A673 (cell line): ENCODE results near the gene MFRP. TPM values are rescaled to one million over a fixed set of nuclear protein-coding genes. Genes with fewer than 3 reads are reported as not detected.

ENCODE experiments used
- BruUV-seq: library from RNA; stranded (reverse); fragments of 400-500 nt; replicated peaks from 2 replicates; lab custom pipeline; 2021; lab: Mats Ljungman, UMichigan
- CTCF ChIA-PET: fragments of 300-600 bp; sonication (Branson Sonifier 250); formaldehyde crosslinking; loops from one replicate; lab custom pipeline; 2022; ENCODE audit warnings: antibody characterized with exemption; lab: Charles Lee
- POLR2A ChIA-PET: fragments of 300-600 bp; sonication (Branson Sonifier 250); formaldehyde crosslinking; loops from one replicate; lab custom pipeline; 2022; ENCODE audit warnings: antibody characterized with exemption; ENCODE audit not compliant: low non-redundant PET; lab: Charles Lee
- DNase-seq: peaks from one replicate; pipeline ENCODE4 v3.0.0-alpha.2; 2015; ENCODE audit warnings: low spot score
- H3K27ac ChIP-seq: fragments of 200-600 bp; sonication (generic); 2 replicates; pipeline ENCODE4 v1.5.1; 2016; ENCODE audit warnings: mixed run types, low read depth, mild to moderate bottlenecking, mixed read lengths, antibody characterized with exemption, low read length; ENCODE audit not compliant: poor library complexity, severe bottlenecking
- H3K27me3 ChIP-seq: fragments of 200-600 bp; sonication (generic); replicated peaks from 2 replicates; pipeline ENCODE4 v1.6.1; 2017; ENCODE audit warnings: mixed run types, low read depth, mild to moderate bottlenecking, mixed read lengths, antibody characterized with exemption, low read length; ENCODE audit not compliant: insufficient read depth, poor library complexity
- H3K36me3 ChIP-seq: fragments of 200-600 bp; sonication (generic); 2 replicates; pipeline ENCODE4 v1.6.1; 2016; ENCODE audit warnings: mixed run types, mild to moderate bottlenecking, mixed read lengths, antibody characterized with exemption, low read length; ENCODE audit not compliant: insufficient read depth, poor library complexity, severe bottlenecking
- H3K4me1 ChIP-seq: fragments of 200-600 bp; sonication (generic); 2 replicates; pipeline ENCODE4 v1.6.1; 2017; ENCODE audit warnings: mixed run types, mild to moderate bottlenecking, mixed read lengths, antibody characterized with exemption, low read length; ENCODE audit not compliant: insufficient read depth, poor library complexity, severe bottlenecking
- H3K4me3 ChIP-seq: fragments of 200-600 bp; sonication (generic); 2 replicates; pipeline ENCODE4 v1.5.1; 2016; ENCODE audit warnings: low read depth, mixed run types, mild to moderate bottlenecking, mixed read lengths, low read length; ENCODE audit not compliant: poor library complexity, severe bottlenecking
- H3K9me3 ChIP-seq: fragments of 200-600 bp; sonication (generic); 2 replicates; pipeline ENCODE4 v1.6.1; 2016; ENCODE audit warnings: mixed run types, low read depth, mild to moderate bottlenecking, mixed read lengths, antibody characterized with exemption, low read length; ENCODE audit not compliant: poor library complexity, severe bottlenecking
- CTCF ChIP-seq: fragments of 300-800, 200-600 bp; sonication (generic); conservative IDR thresholded peaks from 2 replicates; pipeline ENCODE4 v1.5.1; 2017; ENCODE audit warnings: low read depth, mild to moderate bottlenecking, antibody characterized with exemption, low read length, moderate library complexity, mixed read lengths
- EZH2 ChIP-seq: fragments of 200-600 bp; sonication (generic); IDR thresholded peaks from 2 replicates; pipeline ENCODE4 v1.6.1; 2017; ENCODE audit warnings: borderline replicate concordance, low read depth, mild to moderate bottlenecking, mixed read lengths, antibody characterized with exemption, low read length; ENCODE audit not compliant: poor library complexity, severe bottlenecking
- intact Hi-C: fragments of 100-400 bp; cut with micrococcal nuclease; formaldehyde crosslinking; loops from one replicate; pipeline ENCODE4 v1.10.0; 2022; ENCODE audit not compliant: unreplicated experiment
- total RNA-seq: library from RNA; stranded (reverse); gene quantifications from 2 replicates; pipeline ENCODE4 v1.2.3, GENCODE V29; 2021

The MFRP gene
- total RNA-seq, 1 experiment from 2014 or later = not detected

GRCh38 chr11:119335655-119336543, 10.6 kb downstream of the MFRP start:
- Histone ChIP-seq H3K4me1 (peaks cover 49% of the 10 kb centered on the region), H3K36me3 (peaks cover 12% of the 10 kb centered on the region)
- intact Hi-C loops = loop anchor here (5.0 to 10.0 kb wide), 2 partner anchors 46 to 431 kb away; partner anchors contain the start of gene USP2

GRCh38 chr11:119335091-119335654, 11.3 kb downstream of the MFRP start:
- peak overlapping the region; percentile 91 for H3K27ac ChIP-seq
- intact Hi-C loops = loop anchor here (5.0 to 10.0 kb wide), 2 partner anchors 47 to 430 kb away; partner anchors contain the start of gene USP2
- H3K4me1 ChIP-seq = peaks cover 48% of the 10 kb centered on the region
- ChIA-PET POLR2A (no interaction called here), CTCF (interaction anchor here (0.6 kb wide), 1 partner anchor 1000 kb away, joined by 5 read pairs; no protein-coding TSS in a partner anchor)
- peaks cover 12% of the 10 kb centered on the region for H3K36me3 ChIP-seq
- peaks cover 3% of the 10 kb centered on the region for H3K27me3 ChIP-seq
- TF ChIP-seq CTCF (no peak), EZH2 (no peak)
- H3K4me3 ChIP-seq = peak overlapping the region; percentile 76
- no peaks in the 10 kb centered on the region for H3K9me3 ChIP-seq
- no peak for DNase-seq
- BruUV-seq = no TSS peak

More at GRCh38 chr11:119335655-119336543, 10.6 kb downstream of the MFRP start:
- ChIA-PET CTCF (no interaction called here), POLR2A (no interaction called here)
- Histone ChIP-seq H3K4me3 (peak overlapping the region; percentile 76), H3K9me3 (no peaks in the 10 kb centered on the region), H3K27me3 (peaks cover 10% of the 10 kb centered on the region), H3K27ac (peak overlapping the region; percentile 91)
- DNase-seq = no peak
- TF ChIP-seq CTCF = no peak
- TF ChIP-seq EZH2 = no peak
- no TSS peak for BruUV-seq

- peaks cover 39% of the 10 kb centered on the region for H3K4me1 ChIP-seq
- H3K4me3 ChIP-seq = peak within 1 kb of the TSS; percentile 76
- H3K36me3 ChIP-seq = peaks cover 12% of the 10 kb centered on the region
- intact Hi-C loops = loop anchor here (10.0 kb wide), 1 partner anchor 430 kb away; no protein-coding TSS in a partner anchor
- BruUV-seq = TSS peak; percentile 69
- H3K9me3 ChIP-seq = no peaks in the 10 kb centered on the region
- ChIA-PET POLR2A (interaction anchor here (0.6 to 1.0 kb wide), 3 partner anchors 12 to 30 kb away, joined by 3 to 4 read pairs (median 3); no protein-coding TSS in a partner anchor), CTCF (interaction anchor here (0.6 to 1.3 kb wide), 2 partner anchors 22 to 1001 kb away, joined by 5 to 9 read pairs; no protein-coding TSS in a partner anchor)
- TF ChIP-seq EZH2 (no peak), CTCF (no peak)
- H3K27me3 ChIP-seq = no peaks in the 10 kb centered on the region
- peak within 1 kb of the TSS; percentile 91 for H3K27ac ChIP-seq
- DNase-seq = peak; percentile 100
Measured at GRCh38 chr11:119334174-119334930, 12.2 kb downstream of the MFRP start, which contains the start of gene RNF26. Gene RNF26, plus strand, starts transcription at chr11:119334527. Its CDS starts 596 bp downstream, at chr11:119335123.
